NCI-H128 (cell line): Measurements from ENCODE around the gene STK26.
"Not testable (repeated sequence)": the region's sequence is repeated elsewhere in the genome, so short reads cannot be mapped to it uniquely, and the experiment has no call there.

Source experiments
- DNase-seq: peaks from one replicate; lab custom pipeline; 2025; ENCODE audit not compliant: unreplicated experiment; lab: John Stamatoyannopoulos, UW

STK26 gene

GRCh38 chrX:132092439-132093065 is 69.5 kb downstream of the STK26 start:
- peak; percentile 3 for DNase-seq

GRCh38 chrX:132093239-132093860 is 70.2 kb downstream of the STK26 start:
- DNase-seq, result no peak

- no peak for DNase-seq
These were observed 71.1 kb downstream of the STK26 start for GRCh38 chrX:132094164-132094563.

- not testable (repeated sequence) for DNase-seq
These were observed 75.6 kb downstream of the STK26 start for GRCh38 chrX:132098704-132099103.

GRCh38 chrX:132101206-132101605 is 78.1 kb downstream of the STK26 start:
- DNase-seq, result no peak

GRCh38 chrX:132101799-132102198 is 78.7 kb downstream of the STK26 start:
- DNase-seq, result no peak

- no peak for DNase-seq
These were observed 84.2 kb downstream of the STK26 start for GRCh38 chrX:132107291-132107690.

GRCh38 chrX:132114607-132115006 is 91.5 kb downstream of the STK26 start:
- DNase-seq, result peak; percentile 2

GRCh38 chrX:132115792-132116191 is 92.7 kb downstream of the STK26 start:
- no peak for DNase-seq

GRCh38 chrX:132118358-132118757 is 95.3 kb downstream of the STK26 start:
- DNase-seq, result no peak

GRCh38 chrX:132119283-132119682 is 96.2 kb downstream of the STK26 start:
- no peak for DNase-seq

- no peak for DNase-seq
These were observed 96.9 kb downstream of the STK26 start for GRCh38 chrX:132119821-132120515.

GRCh38 chrX:132120913-132121312 is 97.8 kb downstream of the STK26 start:
- DNase-seq, result no peak
